Mucosa of stomach (tissue), 1 donor: ENCODE data around the gene RHBG.
"Not testable (repeated sequence)": the region's sequence is repeated elsewhere in the genome, so short reads cannot be mapped to it uniquely, and the experiment has no call there.

Source experiments
- H3K27me3 ChIP-seq: one replicate; pipeline ENCODE4 v1.7.0; 2013; ENCODE audit warnings: mild to moderate bottlenecking, low read length; ENCODE audit not compliant: control insufficient read depth, insufficient read depth
- H3K36me3 ChIP-seq: one replicate; pipeline ENCODE4 v1.7.0; 2013; ENCODE audit warnings: low read length; ENCODE audit not compliant: control insufficient read depth, insufficient read depth
- H3K4me1 ChIP-seq: one replicate; pipeline ENCODE4 v1.7.0; 2013; ENCODE audit warnings: mild to moderate bottlenecking, low read length; ENCODE audit not compliant: control insufficient read depth, insufficient read depth
- H3K4me3 ChIP-seq: one replicate; pipeline ENCODE4 v1.7.0; 2013; ENCODE audit warnings: low read length
- H3K9ac ChIP-seq: one replicate; pipeline ENCODE4 v1.7.0; 2013; ENCODE audit warnings: mild to moderate bottlenecking, low read length, moderate library complexity
- H3K9me3 ChIP-seq: one replicate; pipeline ENCODE4 v1.7.0; 2013; ENCODE audit warnings: mild to moderate bottlenecking, low read length, moderate library complexity; ENCODE audit not compliant: control insufficient read depth
- donor health status: Pancreatic carcinoma.

The RHBG gene

GRCh38 chr1:156368889-156369684 lies at the start of gene RHBG:
RHBG (plus strand) TSS chr1:156369211; CDS start chr1:156369250, 39 bp downstream.
- peaks cover 32% of the 10 kb centered on the region for H3K27me3 ChIP-seq
- H3K4me1 ChIP-seq = no peaks in the 10 kb centered on the region
- H3K9ac ChIP-seq = peak within 1 kb of the TSS; percentile 18
- no peaks in the 10 kb centered on the region for H3K9me3 ChIP-seq
- H3K36me3 ChIP-seq = no peaks in the 10 kb centered on the region
- H3K4me3 ChIP-seq = no peak within 1 kb of the TSS

- Histone ChIP-seq H3K36me3 (peaks cover 27% of the 10 kb centered on the region), H3K9ac (no peak overlapping the region), H3K4me1 (no peaks in the 10 kb centered on the region), H3K9me3 (no peaks in the 10 kb centered on the region), H3K27me3 (no peaks in the 10 kb centered on the region), H3K4me3 (no peak overlapping the region)
Observed at GRCh38 chr1:156319664-156320063, 49.3 kb upstream of the RHBG start.

- no peaks in the 10 kb centered on the region for H3K9me3 ChIP-seq
Observed at GRCh38 chr1:156320560-156320959, 48.5 kb upstream of the RHBG start.

GRCh38 chr1:156323179-156323578 lies 45.8 kb upstream of the RHBG start:
- H3K4me3 ChIP-seq, H3K4me1 ChIP-seq, H3K9ac ChIP-seq, H3K27me3 ChIP-seq, H3K9me3 ChIP-seq: not testable (repeated sequence)
- H3K36me3 ChIP-seq = peaks cover 18% of the 10 kb centered on the region

More at GRCh38 chr1:156320560-156320959, 48.5 kb upstream of the RHBG start:
- peaks cover 27% of the 10 kb centered on the region for H3K36me3 ChIP-seq
- H3K9ac ChIP-seq = no peak overlapping the region
- H3K4me1 ChIP-seq = no peaks in the 10 kb centered on the region
- no peaks in the 10 kb centered on the region for H3K27me3 ChIP-seq
- H3K4me3 ChIP-seq = no peak overlapping the region

GRCh38 chr1:156336242-156336641 lies 32.8 kb upstream of the RHBG start:
- H3K9ac ChIP-seq = no peak overlapping the region
- H3K9me3 ChIP-seq = no peaks in the 10 kb centered on the region
- H3K4me3 ChIP-seq = no peak overlapping the region
- H3K4me1 ChIP-seq = peaks cover 5% of the 10 kb centered on the region
- H3K27me3 ChIP-seq = no peaks in the 10 kb centered on the region
- no peaks in the 10 kb centered on the region for H3K36me3 ChIP-seq

GRCh38 chr1:156337052-156337887 lies 31.7 kb upstream of the RHBG start:
- Histone ChIP-seq H3K27me3 (no peaks in the 10 kb centered on the region), H3K36me3 (no peaks in the 10 kb centered on the region), H3K4me1 (peaks cover 5% of the 10 kb centered on the region)

GRCh38 chr1:156337888-156338179 lies 31.2 kb upstream of the RHBG start:
- Histone ChIP-seq H3K36me3 (no peaks in the 10 kb centered on the region), H3K9ac (peak overlapping the region; percentile 62), H3K4me3 (peak overlapping the region; percentile 49), H3K9me3 (no peaks in the 10 kb centered on the region), H3K27me3 (no peaks in the 10 kb centered on the region), H3K4me1 (peaks cover 5% of the 10 kb centered on the region)

More at GRCh38 chr1:156337052-156337887, 31.7 kb upstream of the RHBG start:
- Histone ChIP-seq H3K9me3 (no peaks in the 10 kb centered on the region), H3K9ac (peak overlapping the region; percentile 62), H3K4me3 (peak overlapping the region; percentile 49)

- no peaks in the 10 kb centered on the region for H3K9me3 ChIP-seq
- no peaks in the 10 kb centered on the region for H3K36me3 ChIP-seq
- H3K4me1 ChIP-seq = peaks cover 5% of the 10 kb centered on the region
- H3K9ac ChIP-seq = peak within 1 kb of the TSS; percentile 62
- H3K27me3 ChIP-seq = no peaks in the 10 kb centered on the region
- H3K4me3 ChIP-seq = peak within 1 kb of the TSS; percentile 49
Observed at GRCh38 chr1:156338180-156338976, 30.6 kb upstream of the RHBG start, which contains the start of the genes CCT3 and TSACC. CCT3 (minus strand) TSS chr1:156338292; CDS start chr1:156338184, 108 bp downstream. TSACC (plus strand) TSS chr1:156338526; CDS start chr1:156339758, 1,232 bp downstream.

GRCh38 chr1:156342166-156342955 lies 26.6 kb upstream of the RHBG start:
- Histone ChIP-seq H3K9ac (no peak overlapping the region), H3K36me3 (no peaks in the 10 kb centered on the region), H3K27me3 (no peaks in the 10 kb centered on the region), H3K4me1 (no peaks in the 10 kb centered on the region), H3K9me3 (no peaks in the 10 kb centered on the region), H3K4me3 (no peak overlapping the region)

- Histone ChIP-seq H3K9ac (no peak overlapping the region), H3K36me3 (no peaks in the 10 kb centered on the region), H3K4me1 (no peaks in the 10 kb centered on the region), H3K9me3 (no peaks in the 10 kb centered on the region), H3K4me3 (no peak overlapping the region), H3K27me3 (no peaks in the 10 kb centered on the region)
Observed at GRCh38 chr1:156344409-156344808, 24.6 kb upstream of the RHBG start.

- not testable (repeated sequence) for H3K9ac ChIP-seq, H3K9me3 ChIP-seq, H3K4me1 ChIP-seq, H3K27me3 ChIP-seq, H3K4me3 ChIP-seq, H3K36me3 ChIP-seq
Observed at GRCh38 chr1:156346035-156346434, 23.0 kb upstream of the RHBG start.
